Activated CD4-positive, alpha-beta T cell treated with anti-CD3 and anti-CD28 coated beads, Interleukin-10, Interleukin-2, amounts not matched to agents 100 ng/mL and 50 ng/mL, durations not matched to agents 16 hours and 8 hours (primary cell): ENCODE measurements around the gene NLK.
A peak's percentile ranks its signal among the peaks of the same experiment; 100 is the strongest.
"Not testable (repeated sequence)": the region's sequence is repeated elsewhere in the genome, so short reads cannot be mapped to it uniquely, and the experiment has no call there.

Source experiments
- DNase-seq: peaks from one replicate; pipeline ENCODE4 v3.0.0-alpha.2; 2020

The NLK gene

GRCh38 chr17:28042657-28042720 lies at the start of gene NLK:
Gene NLK (plus strand): TSS chr17:28042677. CDS start chr17:28042874, 197 bp downstream.
- no peak for DNase-seq

- DNase-seq: no peak
Measured at GRCh38 chr17:27993161-27993695, 49.2 kb upstream of the NLK start.

- no peak for DNase-seq
Measured at GRCh38 chr17:27993723-27994310, 48.7 kb upstream of the NLK start.

- no peak for DNase-seq
Measured at GRCh38 chr17:27994586-27994985, 47.9 kb upstream of the NLK start.

- no peak for DNase-seq
Measured at GRCh38 chr17:27995554-27995953, 46.9 kb upstream of the NLK start.

GRCh38 chr17:27996202-27997043 lies 46.1 kb upstream of the NLK start:
- no peak for DNase-seq

GRCh38 chr17:27997044-27997401 lies 45.5 kb upstream of the NLK start:
- no peak for DNase-seq

- DNase-seq: no peak
Measured at GRCh38 chr17:27997522-27997921, 45.0 kb upstream of the NLK start.

GRCh38 chr17:28001149-28001548 lies 41.3 kb upstream of the NLK start:
- DNase-seq: no peak

GRCh38 chr17:28004344-28004743 lies 38.1 kb upstream of the NLK start:
- peak; percentile 15 for DNase-seq

- DNase-seq: not testable (repeated sequence)
Measured at GRCh38 chr17:28007925-28008324, 34.6 kb upstream of the NLK start.

GRCh38 chr17:28008513-28008912 lies 34.0 kb upstream of the NLK start:
- no peak for DNase-seq

- DNase-seq: no peak
Measured at GRCh38 chr17:28010406-28010805, 32.1 kb upstream of the NLK start.

- DNase-seq: no peak
Measured at GRCh38 chr17:28018439-28019070, 23.9 kb upstream of the NLK start.

GRCh38 chr17:28020515-28020914 lies 22.0 kb upstream of the NLK start:
- DNase-seq: no peak

- no peak for DNase-seq
Measured at GRCh38 chr17:28029044-28029443, 13.4 kb upstream of the NLK start.

GRCh38 chr17:28030386-28030785 lies 12.1 kb upstream of the NLK start:
- DNase-seq: no peak

GRCh38 chr17:28031174-28031573 lies 11.3 kb upstream of the NLK start:
- no peak for DNase-seq

GRCh38 chr17:28033972-28034714 lies 8.3 kb upstream of the NLK start:
- no peak for DNase-seq

- not testable (repeated sequence) for DNase-seq
Measured at GRCh38 chr17:28035452-28035851, 7.0 kb upstream of the NLK start.

GRCh38 chr17:28035884-28036283 lies 6.6 kb upstream of the NLK start:
- DNase-seq: not testable (repeated sequence)

GRCh38 chr17:28038802-28039201 lies 3.7 kb upstream of the NLK start:
- DNase-seq: no peak

GRCh38 chr17:28039251-28039650 lies 3.2 kb upstream of the NLK start:
- no peak for DNase-seq

GRCh38 chr17:28040406-28040805 lies 2.1 kb upstream of the NLK start:
- no peak for DNase-seq
